HG03439 (cell line): Measurements from ENCODE around the gene LRRC49.
"Not testable (repeated sequence)": the region's sequence is repeated elsewhere in the genome, so short reads cannot be mapped to it uniquely, and the experiment has no call there.

ENCODE experiments used
- ATAC-seq: cut with Tn5 transposase; IDR thresholded peaks from one replicate; pipeline ENCODE4 v1.9.1; 2021; ENCODE audit warnings: mild to moderate bottlenecking, moderate library complexity; ENCODE audit not compliant: unreplicated experiment

Gene LRRC49

DNA sequence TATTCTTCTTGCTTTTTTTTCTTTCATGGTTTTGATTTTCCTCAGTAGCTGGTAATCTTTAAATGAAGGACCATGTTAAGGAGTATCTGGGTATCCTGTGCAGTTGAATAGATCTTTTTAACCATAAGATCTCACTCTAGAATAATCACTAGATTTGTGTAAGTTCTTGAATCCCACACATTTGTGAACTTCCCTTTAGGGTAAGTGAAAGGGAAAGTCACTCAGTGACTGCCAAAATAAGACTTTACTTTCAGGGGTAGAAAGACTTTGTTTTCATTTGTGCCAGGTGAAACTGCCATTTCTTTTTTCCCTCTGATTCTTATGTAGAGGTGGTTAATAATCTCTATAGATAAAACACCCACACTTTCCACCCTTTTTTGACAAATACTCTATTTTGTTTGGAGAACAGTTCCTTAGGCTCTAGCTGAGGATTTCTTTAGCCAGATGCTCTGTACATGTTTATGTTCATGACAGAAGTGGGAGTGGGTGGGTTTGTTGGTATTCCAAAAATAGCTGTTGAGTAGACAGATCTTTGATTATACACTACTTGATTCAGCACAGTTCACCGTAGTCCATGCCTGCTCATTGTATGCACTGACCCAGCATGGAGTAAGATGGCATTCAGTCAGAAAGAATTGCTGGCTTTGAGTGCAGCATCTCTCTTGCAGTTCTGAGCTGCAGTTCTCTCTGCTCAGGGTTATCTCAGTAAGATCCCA lies 28.5 kb downstream of the LRRC49 start:
- no peak for ATAC-seq

DNA sequence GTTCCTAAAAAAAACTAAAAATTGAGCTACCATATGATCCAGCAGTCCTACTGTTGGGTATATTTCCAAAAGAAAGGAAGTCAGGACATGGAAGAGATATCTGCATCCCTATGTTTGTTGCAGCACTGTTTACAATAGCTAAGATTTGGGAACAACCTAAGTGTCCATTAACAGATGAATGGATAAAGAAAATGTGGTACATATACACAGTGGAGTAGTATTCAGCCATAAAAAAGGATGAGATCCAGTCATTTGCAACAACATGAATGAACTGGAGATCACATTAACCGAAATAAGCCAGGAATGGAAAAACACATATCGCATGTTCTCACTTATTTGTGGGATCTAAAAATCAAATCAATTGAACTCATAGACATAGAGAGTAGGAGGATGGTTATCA lies 29.5 kb downstream of the LRRC49 start:
- ATAC-seq: no peak

GRCh38 chr15:70923311-70924080 lies 30.9 kb downstream of the LRRC49 start:
- ATAC-seq: no peak

DNA sequence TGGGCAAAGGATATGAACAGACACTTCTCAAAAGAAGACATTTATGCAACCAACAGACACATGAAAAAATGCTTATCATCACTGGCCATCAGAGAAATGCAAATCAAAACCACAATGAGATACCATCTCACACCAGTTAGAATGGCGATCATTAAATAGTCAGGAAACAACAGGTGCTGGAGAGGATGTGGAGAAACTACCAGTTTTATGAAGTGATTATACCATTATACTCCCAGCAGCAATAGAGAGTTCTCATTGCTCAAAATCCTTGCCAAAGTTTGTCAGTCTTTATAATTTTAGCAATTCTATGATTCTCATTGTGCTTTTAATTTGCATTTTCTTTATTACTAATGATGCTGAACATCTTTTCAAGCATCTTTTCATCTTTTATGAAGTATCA lies 34.3 kb downstream of the LRRC49 start:
- ATAC-seq: not testable (repeated sequence)

- no peak for ATAC-seq
Observed at GRCh38 chr15:70931821-70932220, 39.2 kb downstream of the LRRC49 start.

GRCh38 chr15:70932397-70932796 lies 39.8 kb downstream of the LRRC49 start:
- ATAC-seq: no peak

- no peak for ATAC-seq
Observed at GRCh38 chr15:70933411-70933810, 40.8 kb downstream of the LRRC49 start.

DNA sequence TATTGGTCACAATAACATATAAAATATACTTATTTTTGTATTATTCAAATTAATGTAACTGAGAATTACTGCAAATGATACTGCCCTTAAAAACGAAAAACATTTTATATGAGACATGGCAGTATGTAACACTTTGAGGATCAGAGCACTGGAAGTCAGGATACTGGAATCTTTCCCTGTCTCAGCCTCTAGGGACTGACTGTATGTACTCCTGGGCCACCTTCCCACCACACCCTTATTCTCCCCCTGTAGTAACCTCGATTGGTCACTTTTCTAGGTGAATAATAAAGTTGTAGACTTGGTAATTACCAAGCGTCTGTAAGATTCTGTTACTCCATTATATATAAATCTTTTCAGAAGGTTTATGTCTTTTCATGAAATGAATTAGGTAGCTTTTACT lies 43.0 kb downstream of the LRRC49 start:
- no peak for ATAC-seq

DNA sequence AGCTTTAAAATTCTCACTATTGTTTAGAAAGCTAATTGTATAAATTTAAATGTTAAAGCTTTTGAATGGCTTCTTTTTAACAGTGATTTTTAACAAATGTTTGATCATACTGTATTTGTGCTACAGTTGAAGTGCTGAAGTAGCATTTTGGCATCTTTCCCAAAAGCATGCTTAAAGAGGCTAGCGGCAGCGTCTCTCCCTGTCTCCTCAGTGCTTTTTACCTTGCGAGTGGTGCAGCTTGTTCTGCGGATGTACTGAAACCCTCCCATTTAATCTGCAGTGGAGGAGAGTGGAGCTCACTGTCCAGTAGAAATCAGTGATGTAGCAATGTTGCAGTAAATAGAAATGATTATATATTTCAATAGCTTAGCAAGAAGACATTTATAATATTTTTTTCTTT lies 43.7 kb downstream of the LRRC49 start:
- ATAC-seq: no peak

GRCh38 chr15:70943285-70943684 lies 50.7 kb downstream of the LRRC49 start:
- not testable (repeated sequence) for ATAC-seq

DNA sequence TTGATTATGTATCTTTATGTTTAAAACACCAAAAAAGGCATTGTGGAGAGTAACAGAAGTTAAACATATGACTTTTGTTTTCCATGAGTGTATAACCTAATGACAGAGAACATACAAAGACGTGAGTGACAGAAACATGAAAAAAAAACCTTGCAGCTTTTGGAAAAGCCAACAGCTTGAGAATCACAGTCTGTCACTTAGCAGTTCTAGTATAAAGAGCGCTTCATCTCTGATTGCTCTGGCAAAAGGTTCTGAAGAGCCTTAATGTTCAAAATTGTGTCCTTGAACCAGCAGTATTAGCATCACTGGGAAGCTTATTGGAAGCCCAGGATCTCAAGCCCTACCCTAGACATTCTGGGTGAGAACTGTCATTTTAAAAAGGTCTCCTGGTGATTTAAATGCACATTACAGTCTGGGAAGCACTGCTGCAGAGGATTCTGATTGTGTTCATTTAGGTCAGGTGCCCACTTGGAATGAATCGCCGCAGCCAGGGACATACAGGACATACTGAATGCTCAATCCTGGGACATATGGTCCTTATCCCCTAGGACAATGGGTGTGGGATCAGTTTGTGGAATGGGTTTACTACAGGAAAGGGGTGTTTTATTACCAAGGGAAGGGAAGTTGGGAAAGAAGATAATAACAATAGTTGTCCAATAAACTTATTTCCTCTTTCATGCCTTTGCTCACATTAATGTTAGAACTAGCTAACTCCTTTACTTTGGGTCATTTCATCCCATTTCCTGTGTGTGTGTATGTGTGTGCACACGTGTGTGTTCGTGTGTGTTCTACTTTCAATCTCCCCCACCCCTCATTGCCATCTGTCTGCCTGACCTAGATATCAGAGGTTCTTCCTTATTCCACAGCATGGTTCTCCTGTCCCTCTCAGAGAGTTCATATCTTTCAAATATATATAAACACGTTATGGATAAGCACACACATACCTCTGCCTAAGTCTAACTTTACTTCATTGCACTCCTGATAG lies 55.0 kb downstream of the LRRC49 start:
- no peak for ATAC-seq

DNA sequence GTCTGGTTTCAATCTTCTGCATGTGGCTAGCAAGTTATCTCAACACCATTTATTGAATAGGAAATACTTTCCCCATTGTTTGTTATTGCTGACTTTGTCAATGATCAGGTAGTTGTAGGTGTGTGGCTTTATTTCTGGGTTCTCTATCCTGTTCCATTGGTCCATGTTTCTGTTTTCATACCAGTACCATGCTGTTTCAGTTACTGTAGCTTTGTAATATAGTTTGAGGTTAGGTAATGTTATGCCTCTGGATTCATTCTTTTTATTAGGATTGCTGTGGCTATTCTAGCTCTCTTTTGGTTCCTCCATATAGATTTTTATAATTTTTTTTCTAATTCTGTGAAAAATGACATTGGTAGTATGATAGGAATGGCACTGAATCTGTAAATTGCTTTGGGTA lies 58.3 kb downstream of the LRRC49 start:
- ATAC-seq: no peak

- ATAC-seq: no peak
Observed at GRCh38 chr15:70954171-70954570, 61.5 kb downstream of the LRRC49 start.

- no peak for ATAC-seq
Observed at GRCh38 chr15:70954733-70955132, 62.1 kb downstream of the LRRC49 start.

DNA sequence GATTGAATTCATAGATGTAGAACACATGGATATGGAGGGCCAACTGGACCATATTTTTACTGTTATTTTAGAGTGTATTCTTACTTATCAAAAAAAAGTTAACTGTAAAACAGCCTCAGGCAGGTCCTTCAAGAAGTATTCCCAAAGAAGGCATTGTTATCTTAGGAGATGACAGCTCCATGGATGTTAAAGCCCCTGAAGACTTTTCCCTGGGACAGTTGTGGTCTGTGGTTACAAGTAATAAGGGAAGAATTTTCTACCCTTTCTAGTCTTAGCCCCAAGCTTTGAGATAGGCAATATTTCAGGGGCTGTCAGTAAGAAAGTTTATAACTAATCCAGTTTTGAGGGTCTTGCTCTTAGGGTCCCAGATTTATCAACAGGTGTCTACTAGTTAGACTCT lies 62.5 kb downstream of the LRRC49 start:
- no peak for ATAC-seq

- ATAC-seq: no peak
Observed at GRCh38 chr15:70956201-70956995, 63.8 kb downstream of the LRRC49 start.

- ATAC-seq: no peak
Observed at GRCh38 chr15:70962084-70962483, 69.5 kb downstream of the LRRC49 start.

GRCh38 chr15:70963199-70963598 lies 70.6 kb downstream of the LRRC49 start:
- no peak for ATAC-seq

GRCh38 chr15:70964058-70964457 lies 71.4 kb downstream of the LRRC49 start:
- ATAC-seq: no peak

GRCh38 chr15:70964686-70965085 lies 72.1 kb downstream of the LRRC49 start:
- no peak for ATAC-seq
